GM12878 (cell line): ENCODE data around the gene DSG1. TPM values are rescaled to one million over a fixed set of nuclear protein-coding genes. Genes with fewer than 3 reads are reported as not detected.

Experiments used
- ATAC-seq: fragments of 200-7000 bp; cut with Tn5 transposase; 3 replicates; pipeline ENCODE4 v1.9.1; 2020; ENCODE audit warnings: mild to moderate bottlenecking, moderate library complexity
- BruUV-seq: library from RNA; stranded (reverse); fragments of 400-500 nt; replicated peaks from 2 replicates; lab custom pipeline; 2021; lab: Mats Ljungman, UMichigan
- CTCF ChIA-PET: fragments of 300-600 bp; sonication (Branson Sonifier 250); formaldehyde crosslinking; extraction: SDS; loops from one replicate; lab custom pipeline; 2021; ENCODE audit warnings: inconsistent platforms; lab: Yijun Ruan, JAX
- POLR2A ChIA-PET: fragments of 350-600 bp; formaldehyde crosslinking; extraction: SDS; loops from one replicate; lab custom pipeline; 2021; ENCODE audit warnings: inconsistent platforms; lab: Charles Lee
- RAD21 ChIA-PET: fragments of 300-600 bp; sonication (Branson Sonifier 250); formaldehyde crosslinking; loops from one replicate; lab custom pipeline; 2023; ENCODE audit warnings: antibody characterized with exemption; ENCODE audit not compliant: unreplicated experiment; lab: Charles Lee
- SMC1A ChIA-PET: fragments of 300-600 bp; sonication (Branson Sonifier 250); formaldehyde crosslinking; loops from one replicate; lab custom pipeline; 2023; ENCODE audit not compliant: unreplicated experiment, uncharacterized antibody; lab: Charles Lee
- DNase-seq: peaks from one replicate; pipeline ENCODE4 v3.0.0-alpha.2; 2011; ENCODE audit warnings: low read depth, low spot score
- FAIRE-seq: peaks from 3 replicates; lab custom pipeline; 2011; peaks lifted over from hg19 to GRCh38; lab: Jason Lieb, UNC
- H2AFZ ChIP-seq: 2 replicates; pipeline ENCODE4 v1.6.0; 2011; ENCODE audit warnings: low read depth, low read length, control low read depth; ENCODE audit not compliant: control insufficient read depth
- H3K27ac ChIP-seq: 2 replicates; pipeline ENCODE4 v1.5.1; 2011; ENCODE audit warnings: control low read depth; ENCODE audit not compliant: control insufficient read depth, insufficient read depth
- H3K27me3 ChIP-seq, 2 experiments: replicated peaks in 1 of 2; 2 replicates each; pipeline versions ENCODE4 v1.6.0 to v1.6.1; 2011; ENCODE audit warnings: low read length in 1 of 2; ENCODE audit not compliant: control insufficient read depth in 2 of 2, insufficient read depth in 2 of 2
- H3K36me3 ChIP-seq, 2 experiments: 2 replicates each; pipeline ENCODE4 v1.5.1; 2011; ENCODE audit warnings: low read length in 1 of 2; ENCODE audit not compliant: control insufficient read depth in 2 of 2, insufficient read depth in 2 of 2
- H3K4me1 ChIP-seq: 2 replicates; pipeline ENCODE4 v1.6.1; 2011; ENCODE audit warnings: mild to moderate bottlenecking, low read length, moderate library complexity, mixed read lengths; ENCODE audit not compliant: control insufficient read depth, insufficient read depth
- H3K4me2 ChIP-seq: 2 replicates; pipeline ENCODE4 v1.6.0; 2011; ENCODE audit warnings: control low read depth; ENCODE audit not compliant: control insufficient read depth, insufficient read depth
- H3K4me3 ChIP-seq: fragments of 200-600 bp; sonication (generic); 2 replicates; pipeline ENCODE4 v1.5.1; 2016
- H3K79me2 ChIP-seq: 2 replicates; pipeline ENCODE4 v1.6.0; 2011; ENCODE audit warnings: low read length; ENCODE audit not compliant: control insufficient read depth, insufficient read depth
- H3K9ac ChIP-seq: 2 replicates; pipeline ENCODE4 v1.8.0; 2011; ENCODE audit warnings: low read length, control low read depth, mixed read lengths; ENCODE audit not compliant: control insufficient read depth, insufficient read depth
- H3K9me3 ChIP-seq: replicated peaks from 3 replicates; pipeline ENCODE4 v1.5.1; 2011; ENCODE audit warnings: mild to moderate bottlenecking, low read length; ENCODE audit not compliant: control insufficient read depth, insufficient read depth
- H4K20me1 ChIP-seq: 2 replicates; pipeline ENCODE4 v1.6.0; 2011; ENCODE audit not compliant: control insufficient read depth, insufficient read depth
- CBX3 ChIP-seq: fragments of 200-600 bp; sonication (generic); IDR thresholded peaks from 2 replicates; pipeline ENCODE4 v1.6.1; 2016; ENCODE audit warnings: low read depth, borderline replicate concordance
- CHD1 ChIP-seq: IDR thresholded peaks from 2 replicates; pipeline ENCODE4 v1.6.1; 2012; ENCODE audit warnings: low read depth, low read length, improper control_type of control experiment
- GABPA ChIP-seq: IDR thresholded peaks from 2 replicates; pipeline ENCODE4 v1.6.1; 2014; ENCODE audit warnings: antibody characterized with exemption, low read depth, mild to moderate bottlenecking, inconsistent platforms
- HDAC2 ChIP-seq: fragments of 200-600 bp; sonication (generic); IDR thresholded peaks from 2 replicates; pipeline ENCODE4 v1.6.1; 2017
- IKZF2 ChIP-seq, 2 experiments: fragments of 450-650 bp; IDR thresholded peaks; 2 replicates each; pipeline ENCODE4 v1.6.1; 2017; ENCODE audit warnings: mild to moderate bottlenecking in 2 of 2, moderate library complexity in 2 of 2
- LARP7 ChIP-seq: fragments of 450-650 bp; IDR thresholded peaks from 2 replicates; pipeline ENCODE4 v1.6.1; 2017; ENCODE audit warnings: mild to moderate bottlenecking
- NFXL1 ChIP-seq: fragments of 450-650 bp; IDR thresholded peaks from 2 replicates; pipeline ENCODE4 v1.6.1; 2017; ENCODE audit warnings: antibody characterized with exemption, mild to moderate bottlenecking, borderline replicate concordance
- NFYA ChIP-seq: IDR thresholded peaks from 2 replicates; pipeline ENCODE4 v1.6.1; 2011; ENCODE audit warnings: low read depth, mild to moderate bottlenecking, low read length, improper control_type of control experiment, borderline replicate concordance
- NFYB ChIP-seq: IDR thresholded peaks from 2 replicates; pipeline ENCODE4 v1.6.1; 2011; ENCODE audit warnings: low read depth, mild to moderate bottlenecking, low read length, improper control_type of control experiment, moderate library complexity; ENCODE audit not compliant: insufficient read depth
- PML ChIP-seq: IDR thresholded peaks from 2 replicates; pipeline ENCODE4 v1.6.1; 2012; ENCODE audit warnings: low read length, inconsistent platforms
- POLR2AphosphoS2 ChIP-seq: IDR thresholded peaks from 2 replicates; pipeline ENCODE4 v1.6.1; 2011; ENCODE audit warnings: low read depth, mild to moderate bottlenecking, low read length, improper control_type of control experiment, moderate library complexity
- PRDM15 ChIP-seq: fragments of 450-650 bp; formaldehyde crosslinking; IDR thresholded peaks from 2 replicates; pipeline ENCODE4 v1.4.0; 2020; ENCODE audit warnings: mild to moderate bottlenecking, moderate library complexity
- RAD51 ChIP-seq: fragments of 450-650 bp; IDR thresholded peaks from 2 replicates; pipeline ENCODE4 v1.6.1; 2016; ENCODE audit warnings: moderate library complexity, mild to moderate bottlenecking, inconsistent platforms
- SIX5 ChIP-seq: IDR thresholded peaks from 2 replicates; pipeline ENCODE4 v1.6.1; 2011; ENCODE audit warnings: mild to moderate bottlenecking, low read depth, low read length, moderate library complexity; ENCODE audit not compliant: severe bottlenecking
- SREBF2 ChIP-seq: IDR thresholded peaks from 2 replicates; pipeline ENCODE4 v1.6.1; 2012; ENCODE audit warnings: mild to moderate bottlenecking, low read length
- TCF12 ChIP-seq: IDR thresholded peaks from 2 replicates; pipeline ENCODE4 v1.6.1; 2011; ENCODE audit warnings: low read depth, mild to moderate bottlenecking, low read length
- TCF3 ChIP-seq: IDR thresholded peaks from 2 replicates; pipeline ENCODE4 v1.6.1; 2012; ENCODE audit warnings: low read depth, mild to moderate bottlenecking, low read length, borderline replicate concordance; ENCODE audit not compliant: insufficient read depth
- YBX1 ChIP-seq: fragments of 450-650 bp; IDR thresholded peaks from 2 replicates; pipeline ENCODE4 v1.6.1; 2016; ENCODE audit warnings: antibody characterized with exemption
- WGBS: methylation state at CpG from one replicate; pipeline ENCODE4 v1.1.6; 2016; ENCODE audit warnings: low lambda C conversion rate; ENCODE audit not compliant: insufficient replicate concordance, insufficient coverage; ENCODE audit errors: missing lambda C conversion rate; 5-methylcytosine and 5-hydroxymethylcytosine counted together
- in situ Hi-C: fragments of 300-500 bp; cut with MboI; formaldehyde crosslinking; loops from 9 replicates; pipeline ENCODE4 v1.14.3; 2018; ENCODE audit warnings: mixed read lengths
- intact Hi-C: fragments of 100-400 bp; cut with micrococcal nuclease; formaldehyde crosslinking; loops from one replicate; pipeline ENCODE4 v1.14.2; 2022; ENCODE audit not compliant: unreplicated experiment
- polyA plus RNA-seq, 11 experiments: library from polyadenylated mRNA; depleted of rRNA in 4 of 11; unstranded in 6 of 11; stranded (reverse) in 5 of 11; fragments of >200 nt; fragmentation: Nextera tagmentation in 4 of 11; fragmentation: Illumina TruSeq in 1 of 11; extraction: Ambion mirVana in 4 of 11; extraction: Trizol in 1 of 11; gene quantifications; 1 replicate in 1 of 11; 2 replicates in 10 of 11; pipeline versions ENCODE4 v1.2.1 to v1.2.3, GENCODE V29; 2011 to 2016; ENCODE audit warnings: inconsistent platforms in 2 of 11, missing spikeins in 2 of 11, low read depth in 1 of 11
- total RNA-seq, 4 experiments: library from RNA; depleted of rRNA in 3 of 4; stranded (reverse); fragments of >200 nt in 3 of 4; fragmentation: Illumina TruSeq in 1 of 4; extraction: Trizol in 1 of 4; gene quantifications; 2 replicates each; pipeline versions ENCODE4 v1.2.1 to v1.2.3, GENCODE V29; 2013 to 2021

DSG1 gene
- total and polyA plus RNA-seq, 10 of the 15 experiments (the other 5 are each of a cell fraction or from before 2014, with no cell fraction given) = 0.10 to 5.0 (median 2.6) TPM

- RAD21 ChIA-PET = no interaction called here
- CTCF ChIA-PET = interaction anchor here (1.5 kb wide), 1 partner anchor 15 kb away, joined by 3 read pairs; no protein-coding TSS in a partner anchor
- no peak overlapping the region for H2AFZ ChIP-seq
- H3K4me2 ChIP-seq = no peak overlapping the region
- DNase-seq = no peak
- 43% methylated on average over 6 of the region's 6 CpGs for WGBS
- H3K79me2 ChIP-seq = no peaks in the 10 kb centered on the region
- H3K27me3 ChIP-seq = no peaks in the 10 kb centered on the region
- no peak overlapping the region for H3K27ac ChIP-seq
- ATAC-seq = no peak
- H3K9me3 ChIP-seq = no peaks in the 10 kb centered on the region
- H3K4me3 ChIP-seq = no peak overlapping the region
- no peak overlapping the region for H3K9ac ChIP-seq
- H3K4me1 ChIP-seq = no peaks in the 10 kb centered on the region
- H4K20me1 ChIP-seq = no peaks in the 10 kb centered on the region
- SMC1A ChIA-PET = no interaction called here
- no peaks in the 10 kb centered on the region for H3K36me3 ChIP-seq
- FAIRE-seq = no peak
- POLR2A ChIA-PET = no interaction called here
- no peak for TF ChIP-seq SREBF2
- TF ChIP-seq NFYB = no peak
- no peak for TF ChIP-seq HDAC2
- TF ChIP-seq CBX3 = no peak
- TF ChIP-seq TCF12 = no peak
- TF ChIP-seq TCF3 = no peak
- TF ChIP-seq SIX5 = no peak
- no peak for TF ChIP-seq PML
- no peak for TF ChIP-seq IKZF2 (IDR thresholded peaks at IDR 0.05)
- TF ChIP-seq GABPA = no peak
- TF ChIP-seq CHD1 = no peak
- no peak for TF ChIP-seq LARP7
- no peak for TF ChIP-seq NFXL1
- no peak for TF ChIP-seq YBX1
- no peak for TF ChIP-seq NFYA
- TF ChIP-seq RAD51 = no peak
- no peak for TF ChIP-seq PRDM15 (CRISPR knock-in tag)
- TF ChIP-seq POLR2AphosphoS2 = no peak
- in situ Hi-C loops (no loop called here), intact Hi-C loops (loop anchor here (2.0 to 10.0 kb wide), 2 partner anchors 20 to 292 kb away; no protein-coding TSS in a partner anchor)
- no TSS peak for BruUV-seq
Observed at GRCh38 chr18:31386741-31387140, 68.8 kb downstream of the DSG1 start.
